HPDE6-E6E7 (cell line): ENCODE results near the gene IGFLR1.

Experiments used
- DNase-seq: peaks from one replicate; pipeline ENCODE4 v3.0.0; 2011; ENCODE audit warnings: missing footprints; ENCODE audit errors: extremely low spot score

IGFLR1 gene

GRCh38 chr19:35739275-35740107, 2.8 kb downstream of the IGFLR1 start:
- no peak for DNase-seq

GRCh38 chr19:35738887-35739229, 3.4 kb downstream of the IGFLR1 start:
- no peak for DNase-seq

- no peak for DNase-seq
These were observed 4.0 kb downstream of the IGFLR1 start for GRCh38 chr19:35738021-35738886.

DNA sequence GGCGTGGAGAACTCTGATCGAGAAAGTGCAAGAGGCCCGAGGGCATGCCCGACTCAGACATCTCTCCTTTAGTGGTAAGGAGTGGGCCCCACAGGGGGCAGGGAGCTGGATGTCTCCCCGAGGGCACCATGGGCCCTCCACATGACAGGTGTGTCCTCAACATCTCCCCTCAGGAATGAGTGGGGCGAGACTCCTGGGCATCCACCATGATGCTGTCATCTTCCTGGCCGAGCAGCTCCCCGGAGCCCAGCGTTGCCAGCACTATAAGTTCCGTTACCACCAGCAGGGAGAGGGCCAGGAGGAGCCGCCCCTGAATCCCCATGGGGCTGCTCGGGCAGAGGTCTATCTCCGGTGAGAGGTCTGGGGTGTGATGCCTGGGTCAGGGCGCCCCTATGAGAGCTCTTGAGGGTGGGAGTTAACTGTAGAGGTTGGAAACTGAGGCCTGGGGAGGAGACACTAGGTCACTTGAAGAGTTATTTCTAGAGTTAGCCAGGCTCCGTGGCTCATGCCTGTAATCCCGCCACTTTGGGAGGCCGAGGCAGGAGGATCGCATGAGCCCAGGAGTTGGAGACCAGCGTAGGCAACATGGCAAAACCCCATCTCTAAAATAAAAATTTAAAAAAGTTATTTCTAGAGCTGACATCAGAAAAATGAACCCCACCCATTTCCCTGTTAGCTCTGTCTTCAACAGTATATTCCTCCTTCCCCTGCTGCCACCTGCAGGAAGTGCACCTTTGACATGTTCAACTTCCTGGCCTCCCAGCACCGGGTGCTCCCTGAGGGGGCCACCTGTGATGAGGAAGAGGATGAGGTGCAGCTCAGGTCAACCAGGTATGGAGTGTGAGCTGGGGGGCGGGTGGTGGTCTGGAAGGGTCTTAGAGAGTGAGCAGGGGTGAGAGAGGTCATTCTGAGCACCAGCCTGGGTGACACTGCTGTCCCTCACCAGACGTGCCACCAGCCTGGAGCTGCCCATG, 5.1 kb downstream of the IGFLR1 start:
- no peak for DNase-seq

- no peak for DNase-seq
These were observed 7.4 kb downstream of the IGFLR1 start for GRCh38 chr19:35734889-35735288.

DNA sequence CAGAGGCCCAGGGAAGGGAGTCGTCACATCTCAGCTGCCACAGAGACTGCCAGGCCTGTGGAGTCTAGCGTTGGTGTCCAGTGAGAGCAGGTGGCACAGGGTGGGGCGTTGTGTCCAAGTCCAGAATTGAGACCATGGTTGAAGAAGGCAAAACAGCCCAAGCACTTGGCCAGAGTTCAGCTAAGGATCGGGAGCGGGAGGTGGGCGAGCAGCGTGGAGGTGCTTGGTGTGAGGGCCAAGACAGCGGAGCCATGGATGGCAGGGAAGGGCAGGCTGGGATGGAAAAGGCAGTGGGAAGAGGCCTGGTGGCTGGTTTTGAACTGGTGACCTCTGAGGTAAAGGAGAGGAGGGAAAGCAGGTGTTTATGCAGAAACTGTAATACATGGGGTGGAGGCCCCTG, 8.0 kb downstream of the IGFLR1 start:
- DNase-seq: no peak

- no peak for DNase-seq
These were observed 8.8 kb downstream of the IGFLR1 start for GRCh38 chr19:35733180-35734125.

- no peak for DNase-seq
These were observed 9.6 kb downstream of the IGFLR1 start for GRCh38 chr19:35732540-35733179.

DNA sequence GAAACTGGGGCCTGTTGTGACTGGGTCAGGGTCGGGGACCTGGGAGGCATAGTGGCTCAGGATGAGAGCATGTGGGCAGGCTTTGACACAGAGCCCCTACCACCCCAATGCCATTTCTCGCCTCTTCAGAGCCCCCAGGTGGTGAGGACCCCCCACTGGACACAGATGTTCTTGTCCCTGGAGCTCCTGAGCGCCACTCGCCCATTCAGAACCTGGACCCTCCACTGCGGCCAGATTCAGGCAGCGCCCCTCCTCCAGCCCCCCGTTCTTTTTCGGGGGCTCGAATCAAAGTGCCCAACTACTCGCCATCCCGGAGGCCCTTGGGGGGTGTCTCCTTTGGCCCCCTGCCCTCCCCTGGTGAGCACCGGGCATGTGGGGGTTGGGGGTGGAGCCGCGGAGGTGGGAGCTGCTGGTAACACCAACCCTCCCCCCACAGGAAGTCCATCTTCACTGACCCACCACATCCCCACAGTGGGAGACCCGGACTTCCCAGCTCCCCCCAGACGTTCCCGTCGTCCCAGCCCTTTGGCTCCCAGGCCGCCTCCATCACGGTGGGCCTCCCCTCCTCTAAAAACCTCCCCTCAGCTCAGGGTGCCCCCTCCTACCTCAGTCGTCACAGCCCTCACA, 10.4 kb downstream of the IGFLR1 start:
- no peak for DNase-seq

- DNase-seq: no peak
These were observed 10.9 kb downstream of the IGFLR1 start for GRCh38 chr19:35731353-35731752.

DNA sequence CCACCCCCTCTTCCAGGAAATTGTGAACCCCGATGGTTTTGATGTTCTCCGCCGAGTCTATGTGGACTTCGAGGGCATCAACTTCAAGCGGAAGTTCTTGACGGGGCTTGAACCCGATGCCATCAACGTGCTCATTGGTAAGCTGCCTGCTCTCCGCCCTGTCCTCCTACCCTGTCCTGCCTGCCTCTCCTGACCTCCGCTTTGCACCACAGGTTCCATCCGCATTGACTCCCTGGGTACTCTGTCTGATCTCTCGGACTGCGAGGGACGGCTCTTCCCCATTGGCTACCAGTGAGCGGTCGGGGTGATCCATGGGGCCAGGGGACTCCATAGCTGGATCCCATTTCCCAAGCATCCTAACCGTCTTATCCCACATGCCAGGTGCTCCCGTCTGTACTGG, 11.9 kb downstream of the IGFLR1 start:
- DNase-seq: no peak

GRCh38 chr19:35729763-35730162, 12.5 kb downstream of the IGFLR1 start:
- DNase-seq: no peak

GRCh38 chr19:35729021-35729420, 13.2 kb downstream of the IGFLR1 start:
- DNase-seq: no peak

GRCh38 chr19:35727956-35728706, 14.1 kb downstream of the IGFLR1 start:
- no peak for DNase-seq

- DNase-seq: no peak
These were observed 14.9 kb downstream of the IGFLR1 start for GRCh38 chr19:35727053-35727955.

GRCh38 chr19:35725216-35725861, 16.9 kb downstream of the IGFLR1 start:
- DNase-seq: no peak

GRCh38 chr19:35724560-35724959, 17.7 kb downstream of the IGFLR1 start:
- no peak for DNase-seq
